ENCODE data around the gene PTPRG. TPM values are rescaled to one million over a fixed set of nuclear protein-coding genes. Genes with fewer than 3 reads are reported as not detected.

Gene PTPRG
- total and polyA plus RNA-seq, 2 experiments from 2014 or later: 24.4 to 131 TPM

DNA sequence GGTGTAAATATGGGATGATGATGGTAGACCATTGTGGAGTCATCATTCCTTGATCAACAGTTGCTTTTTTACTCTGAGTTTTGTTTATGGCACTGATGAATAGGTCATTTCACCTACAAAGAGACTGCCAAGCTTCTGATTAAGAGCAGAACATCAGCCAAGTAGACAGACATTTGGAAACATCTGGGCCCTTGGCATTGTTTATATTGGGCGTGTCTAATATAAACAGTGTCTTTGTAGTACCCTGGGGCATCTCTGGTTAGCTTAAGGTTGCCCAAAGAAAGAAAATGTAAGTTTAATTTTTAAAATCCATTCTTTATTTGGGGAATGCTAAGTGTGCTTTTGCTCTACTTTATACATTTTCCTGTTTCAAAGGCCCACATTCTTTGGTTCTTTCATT is 435.0 kb downstream of the PTPRG start:
- H3K4me3 ChIP-seq: no peak overlapping the region
- peaks cover 7% of the 10 kb centered on the region; the same call in 1 of the 2 replicates for H4K20me1 ChIP-seq (replicated peaks; ENCODE audit: insufficient read depth)
- Mint-ChIP-seq H3K9me3 (no peaks in the 10 kb centered on the region), H3K4me1 (peaks cover 21% of the 10 kb centered on the region), H3K36me3 (ENCODE audit: low read depth) (peaks cover 6% of the 10 kb centered on the region), H3K27me3 (ENCODE audit: insufficient read depth, low read depth, poor library complexity) (peaks cover 7% of the 10 kb centered on the region), H3K27ac (no peak overlapping the region), H3K4me3 (no peak overlapping the region)
- no peak for DNase-seq (ENCODE audit: low spot score)
- H3K4me1 ChIP-seq (ENCODE audit: insufficient read depth): peaks cover 9% of the 10 kb centered on the region
- H3K9me2 ChIP-seq (ENCODE audit: insufficient read depth): no peaks in the 10 kb centered on the region
- H3K79me2 ChIP-seq (replicated peaks; ENCODE audit: insufficient read depth): peaks cover 11% of the 10 kb centered on the region
- ATAC-seq: no peak
- peak overlapping the region; percentile 40; the same call in 1 of the 2 replicates for H3K27ac ChIP-seq (ENCODE audit: low read depth)
- H3K36me3 ChIP-seq (ENCODE audit: insufficient read depth): no peaks in the 10 kb centered on the region
- H3K4me2 ChIP-seq: no peak overlapping the region
- no peak overlapping the region for H2AFZ ChIP-seq
- TF ChIP-seq NANOG (IDR thresholded peaks at IDR 0.05; ENCODE audit: borderline replicate concordance) (no peak), ETS1 (IDR thresholded peaks at IDR 0.05) (no peak)
- no peaks in the 10 kb centered on the region for H3F3A ChIP-seq (replicated peaks; ENCODE audit: low read depth)
- no peaks in the 10 kb centered on the region for H3K27me3 ChIP-seq (ENCODE audit: insufficient read depth)

DNA sequence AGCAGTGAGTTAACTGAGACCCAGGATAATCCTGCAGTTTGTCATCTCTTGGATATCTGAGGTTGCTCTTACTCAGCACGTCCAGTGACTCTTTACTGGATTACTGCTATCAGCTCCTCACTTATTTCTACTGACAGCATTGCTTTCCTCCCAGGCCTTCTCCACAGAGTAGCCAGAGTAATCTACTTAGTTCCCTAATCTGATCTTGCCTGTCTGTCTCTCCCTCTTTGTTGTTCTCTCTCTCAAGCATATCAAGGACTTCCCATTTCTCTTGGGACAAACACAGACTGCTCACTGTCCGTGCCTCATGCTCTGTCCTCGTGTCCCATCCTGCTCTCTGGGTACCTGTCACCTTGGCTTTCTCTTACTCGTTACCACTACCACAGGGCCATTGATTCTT is 435.7 kb downstream of the PTPRG start:
- Histone ChIP-seq H3K27ac (ENCODE audit: low read depth) (peak overlapping the region; percentile 12; the same call in 1 of the 2 replicates), H3K36me3 (ENCODE audit: insufficient read depth) (no peaks in the 10 kb centered on the region), H2AFZ (no peak overlapping the region), H4K20me1 (replicated peaks; ENCODE audit: insufficient read depth) (peaks cover 11% of the 10 kb centered on the region), H3K79me2 (replicated peaks; ENCODE audit: insufficient read depth) (peaks cover 11% of the 10 kb centered on the region), H3K27me3 (ENCODE audit: insufficient read depth) (no peaks in the 10 kb centered on the region), H3F3A (replicated peaks; ENCODE audit: low read depth) (no peaks in the 10 kb centered on the region), H3K9me2 (ENCODE audit: insufficient read depth) (no peaks in the 10 kb centered on the region), H3K4me1 (ENCODE audit: insufficient read depth) (peaks cover 9% of the 10 kb centered on the region), H3K4me3 (no peak overlapping the region), H3K4me2 (no peak overlapping the region)
- Mint-ChIP-seq H3K36me3 (ENCODE audit: low read depth) (no peaks in the 10 kb centered on the region; the same call in 1 of the 3 replicates), H3K4me1 (peaks cover 20% of the 10 kb centered on the region), H3K27me3 (ENCODE audit: insufficient read depth, low read depth, poor library complexity) (peaks cover 7% of the 10 kb centered on the region), H3K4me3 (no peak overlapping the region), H3K27ac (no peak overlapping the region), H3K9me3 (no peaks in the 10 kb centered on the region)
- DNase-seq (ENCODE audit: low spot score) (no peak), ATAC-seq (no peak)
- no peak for TF ChIP-seq EZH2phosphoT487 (IDR thresholded peaks at IDR 0.05; ENCODE audit: unreplicated experiment)
- no peak for TF ChIP-seq STAT1 (IDR thresholded peaks at IDR 0.05; ENCODE audit: unreplicated experiment)
- TF ChIP-seq ZNF331 (CRISPR knock-in tag; IDR thresholded peaks at IDR 0.05; ENCODE audit: low read depth): no peak
- no peak for TF ChIP-seq ETS1 (IDR thresholded peaks at IDR 0.05)
- TF ChIP-seq EZH2 (IDR thresholded peaks at IDR 0.05; ENCODE audit: low read depth, unreplicated experiment): no peak
- no peak for TF ChIP-seq CREB1 (CRISPR knock-in tag; IDR thresholded peaks at IDR 0.05; ENCODE audit: low read depth)
- no peak for TF ChIP-seq POLR2AphosphoS5 (IDR thresholded peaks at IDR 0.05; ENCODE audit: low read depth)
- no peak for TF ChIP-seq ZNF462 (CRISPR knock-in tag; IDR thresholded peaks at IDR 0.05)
- no peak for TF ChIP-seq JUNB (IDR thresholded peaks at IDR 0.05; ENCODE audit: unreplicated experiment)

Data from GM23338 (cell line).